Esophagus squamous epithelium (tissue), 4 donors: ENCODE data around the gene FAM20A.

Experiments
- CTCF ChIP-seq, 6 experiments: fragments of 450-650 bp in 4 of 6; fragments of 200-600 bp in 2 of 6; sonication (generic) in 2 of 6; IDR thresholded peaks; one replicate each; pipeline ENCODE4 v1.5.1; 2016 to 2019; ENCODE audit warnings: antibody characterized with exemption in 6 of 6, mild to moderate bottlenecking in 4 of 6, moderate library complexity in 4 of 6
- POLR2A ChIP-seq, 4 donors: fragments of 450-650 bp; IDR thresholded peaks; one replicate each; pipeline ENCODE4 v1.6.1; 2017; ENCODE audit warnings: antibody characterized with exemption in 4 of 4, mild to moderate bottlenecking in 4 of 4, moderate library complexity in 3 of 4

GRCh38 chr17:68608515-68609130 is 7.5 kb upstream of the FAM20A start:
- TF ChIP-seq POLR2A (IDR thresholded peaks at IDR 0.05) = no peak
- TF ChIP-seq CTCF (IDR thresholded peaks at IDR 0.05) = no peak
